ENCODE data around the gene EPHB6.

GRCh38 chr7:142819530-142819929 lies 35.3 kb upstream of the EPHB6 start:
- no peak for TF ChIP-seq EP300 (IDR thresholded peaks at IDR 0.05; ENCODE audit: borderline replicate concordance in 1 of 2, low read depth in 1 of 2, low read length in 1 of 2)
- no peak for TF ChIP-seq POLR2AphosphoS5 (IDR thresholded peaks at IDR 0.05; ENCODE audit: low read depth, low read length)
- no peak for TF ChIP-seq RAD21 (IDR thresholded peaks at IDR 0.05; ENCODE audit: low read length)
- no peak for TF ChIP-seq CTCF (IDR thresholded peaks at IDR 0.05)
- TF ChIP-seq TAF1 (IDR thresholded peaks at IDR 0.05; ENCODE audit: borderline replicate concordance, low read depth, low read length): no peak
- TF ChIP-seq NFIC (IDR thresholded peaks at IDR 0.05; ENCODE audit: borderline replicate concordance): no peak
- no peak for TF ChIP-seq MAX (IDR thresholded peaks at IDR 0.05; ENCODE audit: low read depth)
- TF ChIP-seq ZBTB33 (IDR thresholded peaks at IDR 0.05; ENCODE audit: borderline replicate concordance, low read depth): no peak
- TF ChIP-seq JUND (IDR thresholded peaks at IDR 0.05): no peak
- no peak for TF ChIP-seq RCOR1 (IDR thresholded peaks at IDR 0.05; ENCODE audit: low read length)
- no peak for TF ChIP-seq EZH2phosphoT487 (IDR thresholded peaks at IDR 0.05; ENCODE audit: borderline replicate concordance, low read depth)
- TF ChIP-seq SIN3A (IDR thresholded peaks at IDR 0.05; ENCODE audit: borderline replicate concordance, low read depth, low read length): no peak
- no peak for TF ChIP-seq REST (IDR thresholded peaks at IDR 0.05; ENCODE audit: low read depth, low read length)
- no peak for TF ChIP-seq TCF12 (IDR thresholded peaks at IDR 0.05)
